HFF-Myc (cell line): ENCODE data around the gene FOXS1.

Source experiments
- DNase-seq: peaks from one replicate; pipeline ENCODE4 v3.0.0-alpha.2; 2011; ENCODE audit warnings: low read depth; ENCODE audit errors: extremely low read depth
- H3K4me3 ChIP-seq: replicated peaks from 2 replicates; pipeline ENCODE4 v1.5.1; 2011; ENCODE audit warnings: low read depth, mild to moderate bottlenecking, control low read depth, low read length
- TF ChIP-seq, protein P1 (sequence below): IDR thresholded peaks from 2 replicates; pipeline ENCODE4 v1.5.1; 2012; ENCODE audit warnings: mild to moderate bottlenecking, low read depth, low read length, control low read depth; ENCODE audit errors: missing control alignments

FOXS1 gene

DNA sequence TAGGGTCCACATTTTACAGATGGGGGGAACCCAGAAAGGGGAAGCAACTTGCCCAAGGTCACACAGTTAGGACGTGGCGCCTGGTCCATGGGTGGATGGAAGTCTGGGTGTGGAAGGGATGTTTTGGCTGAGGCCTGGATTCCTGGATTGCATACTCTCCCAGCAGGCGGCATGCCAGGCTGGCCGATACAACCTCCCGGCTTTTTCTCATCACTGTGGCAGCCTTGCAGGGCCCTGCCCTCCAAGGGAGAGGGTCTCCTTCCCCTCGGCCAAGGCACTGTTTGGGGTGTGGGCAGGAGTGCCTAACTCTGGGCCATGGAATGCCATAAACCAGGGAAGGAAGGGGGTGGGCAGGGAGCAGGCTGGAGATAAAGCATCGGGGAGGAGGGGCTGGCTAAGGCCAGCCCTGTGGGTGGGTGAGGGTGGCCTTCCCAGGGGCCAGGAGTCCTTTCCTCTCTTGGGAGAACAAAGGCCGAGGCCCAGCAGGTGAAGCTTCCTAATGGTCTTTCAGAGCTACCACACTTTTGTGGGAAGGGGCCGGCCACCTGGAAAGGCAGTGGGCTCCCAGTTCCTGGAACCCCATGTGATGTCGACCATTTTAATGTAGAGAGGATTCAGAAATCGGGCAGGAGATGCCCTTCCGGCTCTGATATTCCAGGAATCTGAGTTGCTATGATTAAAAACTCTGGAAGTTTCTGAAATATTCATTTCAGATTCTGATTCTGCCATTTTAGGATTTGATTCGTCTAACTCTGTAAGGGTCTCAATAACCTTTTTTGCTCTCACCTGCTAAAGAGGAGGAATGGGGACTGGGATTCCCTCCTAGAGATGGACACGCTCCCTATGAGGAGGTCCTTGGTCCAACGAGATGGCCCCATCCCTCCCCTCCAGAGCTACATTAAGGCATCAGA, 4.2 kb downstream of the FOXS1 start:
- TF ChIP-seq, protein P1, sequence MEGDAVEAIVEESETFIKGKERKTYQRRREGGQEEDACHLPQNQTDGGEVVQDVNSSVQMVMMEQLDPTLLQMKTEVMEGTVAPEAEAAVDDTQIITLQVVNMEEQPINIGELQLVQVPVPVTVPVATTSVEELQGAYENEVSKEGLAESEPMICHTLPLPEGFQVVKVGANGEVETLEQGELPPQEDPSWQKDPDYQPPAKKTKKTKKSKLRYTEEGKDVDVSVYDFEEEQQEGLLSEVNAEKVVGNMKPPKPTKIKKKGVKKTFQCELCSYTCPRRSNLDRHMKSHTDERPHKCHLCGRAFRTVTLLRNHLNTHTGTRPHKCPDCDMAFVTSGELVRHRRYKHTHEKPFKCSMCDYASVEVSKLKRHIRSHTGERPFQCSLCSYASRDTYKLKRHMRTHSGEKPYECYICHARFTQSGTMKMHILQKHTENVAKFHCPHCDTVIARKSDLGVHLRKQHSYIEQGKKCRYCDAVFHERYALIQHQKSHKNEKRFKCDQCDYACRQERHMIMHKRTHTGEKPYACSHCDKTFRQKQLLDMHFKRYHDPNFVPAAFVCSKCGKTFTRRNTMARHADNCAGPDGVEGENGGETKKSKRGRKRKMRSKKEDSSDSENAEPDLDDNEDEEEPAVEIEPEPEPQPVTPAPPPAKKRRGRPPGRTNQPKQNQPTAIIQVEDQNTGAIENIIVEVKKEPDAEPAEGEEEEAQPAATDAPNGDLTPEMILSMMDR, result no peak
- H3K4me3 ChIP-seq, result no peak overlapping the region
- no peak for DNase-seq

DNA sequence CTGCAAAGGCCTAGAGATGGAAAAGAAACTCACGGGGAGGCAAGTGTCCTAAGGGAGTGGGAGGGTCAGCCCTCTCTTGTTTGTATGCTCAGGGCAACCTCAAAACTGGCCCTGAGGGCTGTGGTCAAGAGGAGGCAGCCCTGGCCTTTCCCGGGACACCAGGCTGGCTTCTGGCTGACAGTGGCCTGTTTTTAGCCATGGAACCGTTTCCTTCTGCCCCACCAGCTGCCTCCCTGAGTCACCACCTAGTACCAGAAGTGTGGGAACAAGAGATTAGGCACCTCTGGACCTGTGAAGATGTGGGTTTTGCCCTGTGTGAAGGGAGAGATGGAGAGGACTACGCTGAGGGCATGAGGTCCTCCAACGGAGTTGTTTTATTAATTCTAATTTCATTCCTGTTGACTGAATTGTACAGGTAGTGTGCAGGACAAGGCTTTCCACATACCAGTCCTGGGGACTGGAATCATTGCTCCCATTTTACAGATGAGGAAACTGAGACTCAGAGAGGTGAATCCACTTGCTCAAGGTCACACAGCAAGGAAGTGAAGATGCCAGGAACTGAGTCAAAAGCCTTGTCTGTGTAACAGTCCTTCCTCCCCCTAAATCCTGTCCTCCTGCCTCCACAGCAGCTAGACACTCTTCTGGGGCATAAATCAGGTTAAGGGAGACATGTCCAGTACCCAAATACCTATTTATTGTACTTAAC, 5.5 kb downstream of the FOXS1 start:
- DNase-seq, result no peak
- TF ChIP-seq, protein P1, result no peak
- H3K4me3 ChIP-seq, result no peak overlapping the region

DNA sequence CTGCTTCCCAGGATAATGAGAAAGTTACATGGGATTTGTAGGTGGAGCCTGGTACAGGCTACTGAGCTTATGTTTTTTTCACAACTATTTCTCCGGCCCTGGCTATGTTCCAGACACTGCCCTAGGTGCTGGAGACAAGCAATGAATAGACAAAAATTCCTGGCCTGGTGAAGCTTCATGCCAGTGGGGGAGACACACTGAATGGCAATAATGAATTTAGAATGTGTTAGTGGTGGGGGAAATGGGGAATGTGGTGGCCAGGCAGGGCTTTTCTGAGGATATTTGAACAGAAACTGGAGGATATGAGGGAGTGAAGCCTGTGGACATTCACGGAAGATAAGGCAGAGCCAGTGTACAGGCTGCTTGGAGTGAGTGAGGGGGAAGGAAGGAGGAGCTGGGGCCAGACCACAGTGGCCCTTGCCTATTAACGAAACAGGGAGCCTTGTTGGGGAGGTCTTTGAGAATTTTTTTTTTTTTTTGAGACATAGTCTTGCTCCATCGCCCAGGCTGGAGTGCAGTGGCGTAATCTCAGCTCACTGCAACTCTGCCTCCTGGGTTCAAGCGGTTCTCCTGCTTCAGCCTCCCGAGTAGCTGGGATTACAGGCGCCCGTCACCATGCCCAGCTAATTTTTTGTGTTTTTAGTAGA, 6.6 kb downstream of the FOXS1 start:
- no peak for DNase-seq
- H3K4me3 ChIP-seq, result no peak overlapping the region
- TF ChIP-seq, protein P1, result no peak

DNA sequence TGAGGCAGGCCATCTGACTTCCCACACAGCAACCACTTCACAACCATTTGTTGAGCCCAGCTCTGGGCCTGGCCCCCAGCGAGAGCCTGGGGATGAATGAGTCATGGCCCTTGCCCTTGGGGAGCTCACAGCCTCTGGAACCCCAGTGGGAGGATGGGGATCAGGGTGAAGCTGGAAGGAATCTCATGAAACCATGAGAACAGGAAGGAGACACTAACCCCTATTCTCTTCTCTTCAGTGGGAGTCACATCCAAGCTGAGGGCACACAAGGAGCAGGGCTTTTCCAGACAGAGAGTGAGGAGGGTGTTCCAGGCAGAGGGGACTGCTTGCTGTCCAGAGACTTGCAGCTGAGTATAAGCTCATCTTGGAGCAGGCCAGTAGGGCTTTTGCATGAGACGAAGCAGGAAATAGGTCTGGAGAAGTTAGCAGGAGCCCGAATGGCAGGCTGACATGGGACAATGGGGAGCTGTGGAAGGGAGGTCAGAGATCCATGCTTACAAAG, 7.5 kb downstream of the FOXS1 start:
- TF ChIP-seq, protein P1, result no peak
- no peak overlapping the region for H3K4me3 ChIP-seq
- DNase-seq, result no peak

DNA sequence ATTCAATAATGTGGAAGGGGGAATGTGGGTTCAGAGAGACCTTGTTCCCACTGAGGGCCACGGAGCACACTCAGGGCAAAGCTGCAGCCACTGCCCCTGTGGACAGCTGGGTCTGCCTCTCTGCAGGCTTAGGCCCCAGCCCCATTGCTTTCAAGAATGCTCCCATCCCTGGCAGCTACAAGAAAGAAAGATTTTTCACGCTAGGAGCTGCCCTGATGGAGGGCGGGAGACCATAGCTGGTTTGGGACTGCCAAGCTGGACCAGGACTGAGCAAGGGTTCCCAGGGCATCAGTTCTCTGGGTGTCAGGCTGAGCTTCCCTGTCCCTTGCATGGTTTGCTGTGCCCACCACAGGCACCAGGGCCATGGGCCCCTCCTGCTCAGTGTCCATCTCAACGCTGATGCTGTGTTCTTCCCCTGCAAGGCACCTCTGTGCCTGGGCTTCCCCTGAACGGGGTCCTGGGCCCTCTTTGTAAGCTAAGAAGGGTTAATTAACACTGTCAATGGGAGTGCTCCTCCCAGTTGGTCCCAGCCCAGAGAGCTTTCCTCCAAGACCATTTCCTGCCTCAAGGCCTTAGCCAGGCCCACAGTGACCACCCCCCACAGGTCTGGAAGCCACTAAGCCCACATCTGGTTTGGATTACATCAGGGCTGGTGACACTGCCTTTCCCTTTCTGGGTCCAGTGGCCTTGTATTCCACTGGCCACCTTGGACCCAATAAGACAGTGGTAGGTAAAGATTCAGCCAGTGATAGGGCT, 8.4 kb downstream of the FOXS1 start:
- TF ChIP-seq, protein P1, result no peak
- no peak for DNase-seq
- H3K4me3 ChIP-seq, result no peak overlapping the region

DNA sequence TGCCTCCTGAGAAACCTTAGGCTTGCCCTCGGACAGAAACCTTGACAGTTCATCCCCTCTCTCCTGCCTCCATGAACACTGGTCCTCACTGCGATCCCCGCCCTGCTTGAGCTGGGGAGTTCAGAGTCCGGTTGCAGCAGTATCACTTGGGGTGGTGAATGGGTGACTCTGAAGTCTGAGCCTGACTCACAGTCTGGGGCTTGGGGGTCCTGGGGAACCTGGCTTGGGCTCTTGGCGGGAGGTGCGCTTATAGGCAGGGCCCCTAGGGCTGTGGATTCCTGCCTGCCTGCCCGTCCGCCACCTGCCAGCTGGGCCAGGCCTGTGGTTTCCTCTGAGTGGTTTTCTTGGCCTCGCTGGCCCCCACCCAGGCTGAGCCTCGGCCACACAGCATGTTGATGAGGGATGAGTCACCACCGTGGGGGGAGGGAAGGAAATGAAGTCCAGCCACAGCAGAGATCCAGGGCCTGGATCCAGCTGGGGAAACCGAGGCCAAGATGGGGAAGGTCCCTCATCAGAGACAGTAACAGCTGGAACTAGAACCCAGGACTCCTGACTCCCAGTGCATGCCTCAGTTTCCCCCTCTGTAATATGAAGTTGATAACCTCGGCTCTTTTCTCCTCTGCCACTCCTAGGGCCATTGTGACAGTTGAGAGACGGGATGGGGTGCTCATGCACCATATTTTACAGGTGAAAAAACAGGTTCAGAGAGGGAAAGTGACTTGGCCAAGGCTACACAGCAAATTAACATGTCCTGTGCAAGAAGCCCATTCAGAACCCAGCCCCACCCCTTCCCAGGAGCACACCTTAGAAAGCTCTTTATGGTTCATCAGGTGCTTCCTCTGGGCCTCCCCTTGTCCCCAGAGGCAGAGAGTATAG, 9.2 kb downstream of the FOXS1 start:
- H3K4me3 ChIP-seq, result no peak overlapping the region
- TF ChIP-seq, protein P1, result no peak

More for the DNA sequence above, 9.2 kb downstream of the FOXS1 start:
- DNase-seq, result peak; percentile 75
